Measurements from ENCODE around the gene FAAH.

DNA sequence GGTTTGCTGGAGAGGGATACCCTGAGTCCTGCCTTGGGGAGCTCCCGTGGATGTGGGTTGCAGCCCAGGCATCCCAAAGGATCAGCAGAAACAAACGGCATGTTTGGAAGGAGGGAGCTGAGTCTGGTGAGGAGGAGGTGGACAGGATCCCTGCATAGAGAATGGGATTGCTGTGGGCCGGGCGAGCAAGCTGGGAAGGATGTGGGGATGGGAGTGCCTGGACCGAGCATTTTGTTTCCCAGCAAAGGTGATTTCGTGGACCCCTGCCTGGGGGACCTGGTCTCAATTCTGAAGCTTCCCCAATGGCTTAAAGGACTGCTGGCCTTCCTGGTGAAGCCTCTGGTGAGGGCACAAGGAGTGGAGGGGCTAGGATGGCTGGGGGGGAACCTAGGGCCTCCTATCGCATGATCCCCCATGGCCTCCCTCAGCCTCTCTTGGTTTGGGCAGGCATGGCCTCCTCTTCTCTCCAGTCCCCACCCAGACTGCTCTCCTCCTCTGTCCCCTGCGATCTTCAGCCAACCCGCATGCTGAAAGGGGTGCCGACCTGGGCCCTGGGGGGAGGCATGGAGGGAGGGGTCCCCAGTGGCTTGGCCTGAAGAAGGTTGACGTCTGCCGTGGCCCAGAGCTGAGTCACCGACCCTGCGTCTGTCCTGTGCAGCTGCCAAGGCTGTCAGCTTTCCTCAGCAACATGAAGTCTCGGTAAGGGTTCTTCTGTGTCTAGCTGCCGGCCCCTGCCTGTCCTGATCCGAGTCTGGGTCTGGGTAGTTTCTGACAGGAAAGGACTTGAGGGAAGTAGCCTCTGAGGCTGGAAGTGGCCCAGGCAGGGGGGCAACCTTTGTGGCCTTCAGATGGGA is 16.3 kb downstream of the FAAH start:
- TF ChIP-seq, protein P1, sequence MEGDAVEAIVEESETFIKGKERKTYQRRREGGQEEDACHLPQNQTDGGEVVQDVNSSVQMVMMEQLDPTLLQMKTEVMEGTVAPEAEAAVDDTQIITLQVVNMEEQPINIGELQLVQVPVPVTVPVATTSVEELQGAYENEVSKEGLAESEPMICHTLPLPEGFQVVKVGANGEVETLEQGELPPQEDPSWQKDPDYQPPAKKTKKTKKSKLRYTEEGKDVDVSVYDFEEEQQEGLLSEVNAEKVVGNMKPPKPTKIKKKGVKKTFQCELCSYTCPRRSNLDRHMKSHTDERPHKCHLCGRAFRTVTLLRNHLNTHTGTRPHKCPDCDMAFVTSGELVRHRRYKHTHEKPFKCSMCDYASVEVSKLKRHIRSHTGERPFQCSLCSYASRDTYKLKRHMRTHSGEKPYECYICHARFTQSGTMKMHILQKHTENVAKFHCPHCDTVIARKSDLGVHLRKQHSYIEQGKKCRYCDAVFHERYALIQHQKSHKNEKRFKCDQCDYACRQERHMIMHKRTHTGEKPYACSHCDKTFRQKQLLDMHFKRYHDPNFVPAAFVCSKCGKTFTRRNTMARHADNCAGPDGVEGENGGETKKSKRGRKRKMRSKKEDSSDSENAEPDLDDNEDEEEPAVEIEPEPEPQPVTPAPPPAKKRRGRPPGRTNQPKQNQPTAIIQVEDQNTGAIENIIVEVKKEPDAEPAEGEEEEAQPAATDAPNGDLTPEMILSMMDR (conservative IDR thresholded peaks at IDR 0.05; ENCODE audit: low read length), result no peak
- no peak for TF ChIP-seq EZH2phosphoT487 (IDR thresholded peaks at IDR 0.05; ENCODE audit: borderline replicate concordance, low read depth, low read length)

Measured in OCI-LY7 (cell line).